Natural killer cell (primary cell): ENCODE measurements around the gene NWD2. TPM values are rescaled to one million over a fixed set of nuclear protein-coding genes. Genes with fewer than 3 reads are reported as not detected.

ENCODE experiments used
- ATAC-seq, 3 donors: fragments of 150-1000 bp in 2 of 3; fragments of 200-7000 bp in 1 of 3; cut with Tn5 transposase; 1 replicate in 1 of 3; 2 replicates in 2 of 3; pipeline ENCODE4 v1.10.0; 2021; ENCODE audit warnings: mild to moderate bottlenecking in 2 of 3, moderate library complexity in 2 of 3
- DNase-seq, 2 donors: peaks; one replicate each; pipeline versions ENCODE4 v3.0.0 to v3.0.0-alpha.2; 2013 to 2021; ENCODE audit warnings: mixed read lengths in 1 of 2
- H3K27ac ChIP-seq: one replicate; pipeline ENCODE4 v1.5.1; 2013; ENCODE audit warnings: mild to moderate bottlenecking, low read length
- H3K27me3 ChIP-seq: one replicate; pipeline ENCODE4 v1.6.1; 2013; ENCODE audit warnings: low read length; ENCODE audit not compliant: control insufficient read depth, insufficient read depth
- H3K36me3 ChIP-seq: one replicate; pipeline ENCODE4 v1.6.1; 2013; ENCODE audit warnings: low read length; ENCODE audit not compliant: control insufficient read depth, insufficient read depth
- H3K4me1 ChIP-seq: one replicate; pipeline ENCODE4 v1.6.1; 2013; ENCODE audit warnings: low read length; ENCODE audit not compliant: control insufficient read depth, insufficient read depth
- H3K4me3 ChIP-seq: one replicate; pipeline ENCODE4 v1.5.1; 2013; ENCODE audit warnings: low read length
- H3K9me3 ChIP-seq: one replicate; pipeline ENCODE4 v1.6.1; 2013; ENCODE audit warnings: low read length; ENCODE audit not compliant: control insufficient read depth, insufficient read depth
- H3K27ac Mint-ChIP-seq, 2 donors: one replicate each; pipeline ENCODE4 v1.8.0; 2022; ENCODE audit warnings: mild to moderate bottlenecking in 2 of 2, mixed read lengths in 2 of 2, moderate library complexity in 1 of 2
- H3K27me3 Mint-ChIP-seq, 2 donors: one replicate each; pipeline ENCODE4 v1.8.0; 2022; ENCODE audit warnings: low read depth in 2 of 2, mixed read lengths in 2 of 2
- H3K36me3 Mint-ChIP-seq: one replicate; pipeline ENCODE4 v1.8.0; 2022; ENCODE audit warnings: mixed read lengths
- H3K4me1 Mint-ChIP-seq, 2 donors: one replicate each; pipeline ENCODE4 v1.8.0; 2022; ENCODE audit warnings: mixed read lengths in 2 of 2
- H3K4me3 Mint-ChIP-seq: one replicate; pipeline ENCODE4 v1.8.0; 2022; ENCODE audit warnings: mild to moderate bottlenecking, moderate library complexity, mixed read lengths
- H3K9me3 Mint-ChIP-seq, 2 donors: one replicate each; pipeline ENCODE4 v1.8.0; 2022; ENCODE audit warnings: mixed read lengths in 2 of 2
- CTCF ChIP-seq: fragments of 200-600 bp; IDR thresholded peaks from one replicate; pipeline ENCODE4 v1.8.0; 2022; ENCODE audit warnings: antibody characterized with exemption
- WGBS: methylation state at CpG from one replicate; pipeline ENCODE4 v1.1.7; 2013; ENCODE audit warnings: missing lambda C conversion rate; ENCODE audit not compliant: insufficient coverage; 5-methylcytosine and 5-hydroxymethylcytosine counted together
- intact Hi-C: fragments of 100-400 bp; cut with micrococcal nuclease; formaldehyde crosslinking; loops from one replicate; pipeline ENCODE4 v1.14.2; 2022
- total RNA-seq, 4 donors: library from RNA; stranded (reverse); fragments of 120-200 nt in 1 of 4; gene quantifications; one replicate each; pipeline versions ENCODE4 v1.2.3 to v1.2.4, GENCODE V29; 2013 to 2022

Gene NWD2
- total RNA-seq, 3 donors from 2014 or later (not counting 1 experiment from before 2014, with no cell fraction given), result not detected

GRCh38 chr4:37425857-37426256 is 181.3 kb downstream of the NWD2 start:
- Histone ChIP-seq H3K9me3 (no peaks in the 10 kb centered on the region), H3K27me3 (no peaks in the 10 kb centered on the region), H3K27ac (no peak overlapping the region), H3K36me3 (no peaks in the 10 kb centered on the region), H3K4me1 (no peaks in the 10 kb centered on the region), H3K4me3 (no peak overlapping the region)
- intact Hi-C loops, result no loop called here
- DNase-seq (no peak), ATAC-seq (no peak)
- H3K4me1 Mint-ChIP-seq, result no peaks in the 10 kb centered on the region
- no peaks in the 10 kb centered on the region for H3K36me3 Mint-ChIP-seq
- peaks cover 0 to 9% of the 10 kb centered on the region in 2 donors for H3K27me3 Mint-ChIP-seq
- H3K4me3 Mint-ChIP-seq, result no peak overlapping the region
- no peaks in the 10 kb centered on the region for H3K9me3 Mint-ChIP-seq
- no peak for TF ChIP-seq CTCF
- WGBS, result 84% methylated on average over 2 of the region's 2 CpGs
- no peak overlapping the region for H3K27ac Mint-ChIP-seq

GRCh38 chr4:37427193-37427592 is 182.7 kb downstream of the NWD2 start:
- DNase-seq (no peak), ATAC-seq (no peak)
- no peaks in the 10 kb centered on the region for H3K4me1 Mint-ChIP-seq
- H3K9me3 Mint-ChIP-seq, result no peaks in the 10 kb centered on the region
- H3K27me3 ChIP-seq, result no peaks in the 10 kb centered on the region
- H3K4me3 Mint-ChIP-seq, result no peak overlapping the region
- no peaks in the 10 kb centered on the region for H3K9me3 ChIP-seq
- H3K27me3 Mint-ChIP-seq, result peaks cover 0 to 9% of the 10 kb centered on the region in 2 donors
- H3K36me3 ChIP-seq, result no peaks in the 10 kb centered on the region
- H3K27ac Mint-ChIP-seq, result no peak overlapping the region
- H3K4me3 ChIP-seq, result no peak overlapping the region
- intact Hi-C loops, result no loop called here
- TF ChIP-seq CTCF, result no peak
- WGBS, result 95% methylated on average over 2 of the region's 2 CpGs
- H3K4me1 ChIP-seq, result no peaks in the 10 kb centered on the region
- no peaks in the 10 kb centered on the region for H3K36me3 Mint-ChIP-seq
- H3K27ac ChIP-seq, result no peak overlapping the region

- H3K36me3 Mint-ChIP-seq, result no peaks in the 10 kb centered on the region
- no peaks in the 10 kb centered on the region for H3K4me1 Mint-ChIP-seq
- Histone ChIP-seq H3K27ac (no peak overlapping the region), H3K4me1 (no peaks in the 10 kb centered on the region), H3K4me3 (no peak overlapping the region), H3K36me3 (no peaks in the 10 kb centered on the region), H3K27me3 (no peaks in the 10 kb centered on the region), H3K9me3 (no peaks in the 10 kb centered on the region)
- H3K4me3 Mint-ChIP-seq, result no peak overlapping the region
- no peak for ATAC-seq
- H3K9me3 Mint-ChIP-seq, result no peaks in the 10 kb centered on the region
- intact Hi-C loops, result no loop called here
- no peak for DNase-seq
- no peak overlapping the region for H3K27ac Mint-ChIP-seq
- no peak for TF ChIP-seq CTCF
- H3K27me3 Mint-ChIP-seq, result peaks cover 8 to 9% of the 10 kb centered on the region in 2 donors
Observed at GRCh38 chr4:37429906-37430305, 185.4 kb downstream of the NWD2 start.

DNA sequence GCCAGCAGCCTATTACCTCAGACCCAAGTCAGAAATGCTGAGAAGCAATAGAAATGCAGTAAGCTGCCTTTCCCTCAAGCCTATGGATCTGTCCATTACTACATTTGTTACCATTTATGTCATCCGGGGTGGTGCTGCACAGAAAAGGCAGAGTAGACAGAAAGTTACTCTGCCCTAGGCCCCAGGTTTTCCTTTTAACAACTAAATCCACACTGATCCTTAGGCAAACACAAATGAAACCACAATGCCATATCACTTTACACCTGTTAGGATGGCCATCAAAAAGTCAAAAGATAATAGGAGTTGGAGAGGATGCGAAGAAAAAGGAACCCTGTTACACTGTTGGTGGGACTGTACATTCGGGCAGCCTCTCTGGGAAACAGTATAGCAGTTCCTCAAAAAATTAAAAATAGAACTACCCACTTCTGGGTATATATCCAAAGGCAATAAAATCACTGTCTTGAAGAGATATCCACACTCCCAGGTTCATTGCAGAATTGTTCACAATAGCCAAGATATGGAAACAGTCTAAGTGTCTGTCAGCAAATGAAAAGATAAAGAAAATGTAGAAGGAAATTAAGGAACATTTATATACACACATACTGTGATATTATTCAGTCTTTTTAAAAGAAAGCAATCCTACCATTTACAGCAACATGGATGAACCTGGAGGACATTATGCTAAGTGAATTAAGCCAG is 186.3 kb downstream of the NWD2 start:
- Mint-ChIP-seq H3K27ac (no peak overlapping the region), H3K36me3 (no peaks in the 10 kb centered on the region), H3K9me3 (no peaks in the 10 kb centered on the region), H3K27me3 (peaks cover 8 to 9% of the 10 kb centered on the region in 2 donors), H3K4me3 (no peak overlapping the region), H3K4me1 (no peaks in the 10 kb centered on the region)
- Histone ChIP-seq H3K4me3 (no peak overlapping the region), H3K27ac (no peak overlapping the region), H3K36me3 (no peaks in the 10 kb centered on the region), H3K4me1 (no peaks in the 10 kb centered on the region), H3K9me3 (no peaks in the 10 kb centered on the region), H3K27me3 (no peaks in the 10 kb centered on the region)
- intact Hi-C loops, result no loop called here
- ATAC-seq, result no peak
- DNase-seq, result no peak
- WGBS, result 67% methylated on average over 2 of the region's 3 CpGs
- TF ChIP-seq CTCF, result no peak
